ENCODE measurements around the gene MYL5.
"Not testable (repeated sequence)": the region's sequence is repeated elsewhere in the genome, so short reads cannot be mapped to it uniquely, and the experiment has no call there.

The MYL5 gene

DNA sequence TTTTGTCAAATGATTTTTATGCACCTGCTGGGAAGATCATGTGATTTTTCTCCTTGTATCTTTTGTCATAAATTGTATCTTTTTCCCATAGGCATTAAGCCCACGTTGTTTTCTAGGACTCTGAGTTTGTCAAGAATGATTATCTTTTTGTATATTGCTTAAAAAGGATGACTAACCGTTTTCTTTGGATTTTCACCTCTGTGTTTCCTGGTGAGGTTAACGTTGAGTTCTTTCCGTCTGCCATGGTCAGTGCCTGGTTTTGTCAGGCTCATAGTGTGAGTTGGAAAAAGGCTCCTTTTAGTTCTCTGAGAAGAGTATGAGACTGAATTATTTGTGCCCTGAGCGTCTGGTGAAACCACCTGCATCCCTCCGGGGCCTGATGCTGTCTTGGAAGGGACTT, 53.2 kb downstream of the MYL5 start:
- H3K4me3 ChIP-seq (ENCODE audit: low read depth, low read length): no peak overlapping the region
- TF ChIP-seq, protein P1, sequence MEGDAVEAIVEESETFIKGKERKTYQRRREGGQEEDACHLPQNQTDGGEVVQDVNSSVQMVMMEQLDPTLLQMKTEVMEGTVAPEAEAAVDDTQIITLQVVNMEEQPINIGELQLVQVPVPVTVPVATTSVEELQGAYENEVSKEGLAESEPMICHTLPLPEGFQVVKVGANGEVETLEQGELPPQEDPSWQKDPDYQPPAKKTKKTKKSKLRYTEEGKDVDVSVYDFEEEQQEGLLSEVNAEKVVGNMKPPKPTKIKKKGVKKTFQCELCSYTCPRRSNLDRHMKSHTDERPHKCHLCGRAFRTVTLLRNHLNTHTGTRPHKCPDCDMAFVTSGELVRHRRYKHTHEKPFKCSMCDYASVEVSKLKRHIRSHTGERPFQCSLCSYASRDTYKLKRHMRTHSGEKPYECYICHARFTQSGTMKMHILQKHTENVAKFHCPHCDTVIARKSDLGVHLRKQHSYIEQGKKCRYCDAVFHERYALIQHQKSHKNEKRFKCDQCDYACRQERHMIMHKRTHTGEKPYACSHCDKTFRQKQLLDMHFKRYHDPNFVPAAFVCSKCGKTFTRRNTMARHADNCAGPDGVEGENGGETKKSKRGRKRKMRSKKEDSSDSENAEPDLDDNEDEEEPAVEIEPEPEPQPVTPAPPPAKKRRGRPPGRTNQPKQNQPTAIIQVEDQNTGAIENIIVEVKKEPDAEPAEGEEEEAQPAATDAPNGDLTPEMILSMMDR (IDR thresholded peaks at IDR 0.05; ENCODE audit: low read depth, low read length): no peak

DNA sequence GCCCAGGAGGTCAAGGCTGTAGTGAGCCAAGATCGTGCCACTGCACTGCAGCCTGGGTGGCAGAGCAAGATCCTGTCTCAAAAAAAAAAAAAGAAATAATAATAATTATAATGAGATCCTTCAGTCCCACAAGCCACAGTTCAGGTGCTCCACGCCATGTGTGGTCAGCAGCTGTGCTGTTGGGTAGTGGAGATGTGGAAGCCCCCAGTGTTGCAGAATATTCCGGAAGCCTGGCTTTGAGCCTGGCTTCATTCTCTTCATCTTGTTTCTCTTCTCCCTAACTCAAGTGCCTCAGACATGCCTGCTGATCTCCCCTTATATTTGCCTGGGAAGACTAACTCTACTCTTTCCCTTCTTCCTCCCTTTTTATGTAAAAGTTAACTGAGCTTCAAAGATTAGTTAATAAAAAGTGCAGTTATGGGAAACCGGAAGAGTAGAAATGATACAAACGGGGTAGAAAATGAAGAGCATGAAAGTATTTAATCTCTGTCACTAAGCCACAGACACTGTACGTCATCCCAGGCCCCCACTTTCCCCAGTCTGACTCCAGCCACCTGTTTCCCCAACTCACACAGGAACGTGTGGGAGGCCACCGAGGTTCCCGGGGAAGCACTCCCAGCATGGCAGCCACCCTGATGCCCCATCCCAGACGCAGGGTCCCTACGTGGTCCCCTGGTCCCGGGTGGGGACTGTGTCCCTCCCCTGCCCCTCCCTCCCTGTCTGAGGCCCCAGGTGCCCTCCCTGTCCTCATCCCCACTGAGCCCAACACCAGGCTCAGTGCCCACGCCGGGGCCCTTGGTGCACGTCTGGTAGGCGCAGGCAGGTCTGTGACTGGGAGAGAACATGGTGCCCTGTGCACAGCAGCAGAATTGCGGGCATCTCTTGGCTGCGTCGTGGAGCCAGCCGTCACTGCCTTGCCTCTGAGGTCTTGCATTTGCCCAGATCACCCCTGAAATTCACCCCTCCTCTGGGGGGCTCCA, 55.3 kb downstream of the MYL5 start:
- H3K4me3 ChIP-seq (ENCODE audit: low read depth, low read length): no peak overlapping the region
- TF ChIP-seq, protein P1 (IDR thresholded peaks at IDR 0.05; ENCODE audit: low read depth, low read length): no peak

DNA sequence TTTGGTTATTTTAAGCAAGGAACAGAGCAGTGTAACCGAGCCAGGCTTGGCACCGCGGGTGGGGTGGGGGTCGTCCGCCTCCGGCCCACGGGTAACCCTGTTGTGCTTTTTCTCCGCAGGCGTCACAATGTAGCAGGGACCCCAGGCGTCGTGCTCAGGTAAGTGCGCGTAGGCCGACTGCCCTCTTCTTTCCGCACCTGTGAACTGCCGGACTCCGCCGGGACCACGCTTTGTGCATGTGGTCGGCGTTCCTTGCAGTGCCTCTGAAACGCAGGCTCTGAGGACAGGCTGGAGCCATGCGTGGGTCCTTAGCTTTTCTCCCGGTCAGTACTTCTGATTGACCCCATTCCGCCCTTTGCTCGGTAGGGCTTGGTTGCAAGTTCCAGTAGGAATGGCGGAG, 56.2 kb downstream of the MYL5 start:
- H3K4me3 ChIP-seq (ENCODE audit: low read depth, low read length): no peak overlapping the region
- TF ChIP-seq, protein P1 (IDR thresholded peaks at IDR 0.05; ENCODE audit: low read depth, low read length): no peak

DNA sequence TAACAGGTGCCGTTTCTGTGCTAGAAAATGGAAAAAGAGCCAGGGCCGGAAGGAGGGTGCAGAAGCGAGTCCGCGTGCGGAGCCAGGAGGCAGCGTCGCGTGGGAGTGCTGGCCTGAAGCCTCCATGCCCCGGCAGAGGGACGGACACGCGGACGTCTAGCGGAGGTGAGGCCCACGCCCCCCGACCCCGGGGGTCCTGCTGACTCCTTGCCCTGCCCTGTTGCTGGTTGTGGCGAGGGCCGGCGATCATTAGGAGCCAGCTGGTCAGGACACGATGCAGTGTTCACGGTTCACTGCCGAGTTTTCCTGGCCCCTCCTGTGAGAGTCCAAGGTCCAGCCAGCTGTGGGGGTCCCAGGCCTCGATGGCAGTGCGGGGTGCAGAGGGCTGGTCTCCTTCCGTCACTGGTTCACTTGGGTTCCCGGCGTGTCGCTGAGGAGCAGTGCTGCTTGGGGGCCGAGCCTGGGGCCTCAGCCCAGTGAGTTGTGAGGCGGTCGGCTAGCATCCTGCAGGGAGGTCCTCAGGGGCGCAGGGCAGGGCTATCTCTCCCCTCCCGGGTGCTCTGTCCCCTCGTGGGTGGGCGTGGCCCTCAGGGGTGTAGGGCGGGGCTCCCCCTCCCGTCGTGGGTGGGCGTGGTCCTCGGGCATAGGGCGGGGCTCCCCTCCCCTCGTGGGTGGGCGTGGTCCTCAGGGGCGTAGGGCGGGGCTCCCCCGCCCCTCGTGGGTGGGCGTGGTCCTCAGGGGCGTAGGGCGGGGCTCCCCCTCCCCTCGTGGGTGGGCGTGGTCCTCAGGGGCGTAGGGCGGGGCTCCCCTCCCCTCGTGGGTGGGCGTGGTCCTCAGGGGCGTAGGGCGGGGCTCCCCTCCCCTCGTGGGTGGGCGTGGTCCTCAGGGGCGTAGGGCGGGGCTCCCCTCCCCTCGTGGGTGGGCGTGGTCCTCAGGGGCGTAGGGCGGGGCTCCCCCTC, 56.9 kb downstream of the MYL5 start:
- not testable (repeated sequence) for H3K4me3 ChIP-seq (ENCODE audit: low read depth, low read length)

Data from WI38 (cell line).